Measurements from ENCODE around the gene SLC16A10. TPM values are rescaled to one million over a fixed set of nuclear protein-coding genes. Genes with fewer than 3 reads are reported as not detected.
"Not testable (repeated sequence)": the region's sequence is repeated elsewhere in the genome, so short reads cannot be mapped to it uniquely, and the experiment has no call there.

Gene SLC16A10
- total RNA-seq, 1 donor from 2014 or later, result 2.4 TPM

DNA sequence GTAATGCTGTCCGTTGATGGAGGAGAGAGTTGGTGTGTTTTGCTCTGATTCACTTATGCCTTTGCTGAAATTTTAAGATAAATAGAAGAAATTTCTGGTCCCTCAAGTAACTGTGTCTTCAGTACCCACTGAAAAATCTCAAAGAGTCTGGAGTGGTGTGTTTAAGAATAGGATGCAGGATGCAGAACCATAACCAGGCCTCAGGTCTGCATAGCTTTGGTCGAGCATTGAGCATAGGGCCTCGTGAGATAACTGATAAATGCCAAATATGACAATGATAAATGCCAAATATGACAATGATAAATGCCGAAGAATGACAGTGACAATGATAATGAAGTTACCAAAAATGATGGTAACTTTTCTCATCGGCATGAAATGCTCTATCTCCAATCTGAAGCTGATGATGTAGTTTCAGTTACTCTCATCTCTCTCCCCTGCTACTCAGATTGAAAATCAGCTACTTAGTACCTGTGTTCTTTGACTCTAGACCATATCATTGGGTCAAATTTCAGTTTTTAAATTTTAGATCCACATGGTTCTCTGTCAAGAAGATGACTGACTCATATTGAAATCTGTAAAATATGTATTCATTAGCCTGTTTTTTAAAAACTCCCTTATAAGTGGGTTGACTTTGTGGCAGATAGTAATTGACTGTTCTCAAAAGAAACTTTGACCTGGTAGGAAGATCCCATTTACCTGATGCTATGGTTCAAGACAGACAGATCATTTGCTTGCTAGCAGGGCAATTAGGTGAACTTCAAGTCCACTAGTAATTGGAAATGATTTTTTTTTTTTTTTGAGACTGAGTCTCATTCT lies 96.6 kb downstream of the SLC16A10 start:
- Mint-ChIP-seq H3K27ac (ENCODE audit: unreplicated experiment) (no peak overlapping the region), H3K9me3 (ENCODE audit: unreplicated experiment) (no peaks in the 10 kb centered on the region), H3K4me3 (ENCODE audit: unreplicated experiment) (no peak overlapping the region), H3K36me3 (ENCODE audit: low read depth, unreplicated experiment) (no peaks in the 10 kb centered on the region), H3K4me1 (ENCODE audit: unreplicated experiment) (no peaks in the 10 kb centered on the region), H3K27me3 (ENCODE audit: unreplicated experiment) (peaks cover 1% of the 10 kb centered on the region)
- DNase-seq (ENCODE audit: low spot score), result no peak
- TF ChIP-seq, protein P1, sequence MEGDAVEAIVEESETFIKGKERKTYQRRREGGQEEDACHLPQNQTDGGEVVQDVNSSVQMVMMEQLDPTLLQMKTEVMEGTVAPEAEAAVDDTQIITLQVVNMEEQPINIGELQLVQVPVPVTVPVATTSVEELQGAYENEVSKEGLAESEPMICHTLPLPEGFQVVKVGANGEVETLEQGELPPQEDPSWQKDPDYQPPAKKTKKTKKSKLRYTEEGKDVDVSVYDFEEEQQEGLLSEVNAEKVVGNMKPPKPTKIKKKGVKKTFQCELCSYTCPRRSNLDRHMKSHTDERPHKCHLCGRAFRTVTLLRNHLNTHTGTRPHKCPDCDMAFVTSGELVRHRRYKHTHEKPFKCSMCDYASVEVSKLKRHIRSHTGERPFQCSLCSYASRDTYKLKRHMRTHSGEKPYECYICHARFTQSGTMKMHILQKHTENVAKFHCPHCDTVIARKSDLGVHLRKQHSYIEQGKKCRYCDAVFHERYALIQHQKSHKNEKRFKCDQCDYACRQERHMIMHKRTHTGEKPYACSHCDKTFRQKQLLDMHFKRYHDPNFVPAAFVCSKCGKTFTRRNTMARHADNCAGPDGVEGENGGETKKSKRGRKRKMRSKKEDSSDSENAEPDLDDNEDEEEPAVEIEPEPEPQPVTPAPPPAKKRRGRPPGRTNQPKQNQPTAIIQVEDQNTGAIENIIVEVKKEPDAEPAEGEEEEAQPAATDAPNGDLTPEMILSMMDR (IDR thresholded peaks at IDR 0.05; ENCODE audit: unreplicated experiment), result no peak

DNA sequence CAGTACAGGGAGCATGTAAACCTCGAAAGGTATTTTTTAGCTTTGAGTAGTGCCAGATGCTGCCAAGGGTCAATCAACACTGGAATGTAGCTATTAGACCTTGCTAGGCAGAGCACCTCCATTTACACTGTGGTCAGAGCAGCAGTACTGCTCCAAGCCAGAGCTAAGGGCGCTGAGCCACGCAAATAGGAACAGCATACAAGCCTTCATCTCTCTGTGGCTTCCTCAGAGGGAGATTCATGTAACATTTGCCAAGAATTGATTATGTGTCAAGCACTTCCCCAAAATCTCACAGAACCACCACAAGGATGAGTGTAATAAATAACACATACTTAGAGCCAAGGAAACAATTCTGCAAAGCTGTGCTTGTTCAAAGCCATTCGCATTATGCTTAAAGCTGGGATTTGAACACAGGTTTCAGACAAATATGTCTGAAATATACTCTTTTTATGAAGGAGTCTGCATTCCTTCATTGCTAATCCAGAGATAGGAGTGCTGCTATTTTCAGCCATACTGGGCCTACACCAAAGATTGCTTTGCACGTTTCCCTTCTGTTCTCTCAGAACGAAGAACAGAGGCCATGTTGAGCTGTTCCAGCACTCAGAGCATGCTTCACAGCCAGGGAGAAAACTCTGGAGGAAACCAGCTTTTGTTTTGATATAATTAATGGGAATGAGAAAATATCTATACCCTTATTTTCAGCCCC lies 97.7 kb downstream of the SLC16A10 start:
- no peak for DNase-seq (ENCODE audit: low spot score)
- Mint-ChIP-seq H3K27me3 (ENCODE audit: unreplicated experiment) (peaks cover 1% of the 10 kb centered on the region), H3K9me3 (ENCODE audit: unreplicated experiment) (no peaks in the 10 kb centered on the region), H3K4me3 (ENCODE audit: unreplicated experiment) (no peak overlapping the region), H3K36me3 (ENCODE audit: low read depth, unreplicated experiment) (no peaks in the 10 kb centered on the region), H3K27ac (ENCODE audit: unreplicated experiment) (no peak overlapping the region), H3K4me1 (ENCODE audit: unreplicated experiment) (no peaks in the 10 kb centered on the region)
- TF ChIP-seq, protein P1 (IDR thresholded peaks at IDR 0.05; ENCODE audit: unreplicated experiment), result no peak

- DNase-seq (ENCODE audit: low spot score), result no peak
- Mint-ChIP-seq H3K4me1 (ENCODE audit: unreplicated experiment) (no peaks in the 10 kb centered on the region), H3K4me3 (ENCODE audit: unreplicated experiment) (no peak overlapping the region), H3K27ac (ENCODE audit: unreplicated experiment) (no peak overlapping the region), H3K9me3 (ENCODE audit: unreplicated experiment) (no peaks in the 10 kb centered on the region), H3K27me3 (ENCODE audit: unreplicated experiment) (peaks cover 1% of the 10 kb centered on the region), H3K36me3 (ENCODE audit: low read depth, unreplicated experiment) (no peaks in the 10 kb centered on the region)
- TF ChIP-seq, protein P1 (IDR thresholded peaks at IDR 0.05; ENCODE audit: unreplicated experiment), result no peak
Observed at GRCh38 chr6:111185954-111186353, 98.7 kb downstream of the SLC16A10 start.

- TF ChIP-seq, protein P1 (IDR thresholded peaks at IDR 0.05; ENCODE audit: unreplicated experiment), result no peak
- Mint-ChIP-seq H3K4me3 (ENCODE audit: unreplicated experiment) (no peak overlapping the region), H3K27me3 (ENCODE audit: unreplicated experiment) (peaks cover 1% of the 10 kb centered on the region), H3K9me3 (ENCODE audit: unreplicated experiment) (no peaks in the 10 kb centered on the region), H3K27ac (ENCODE audit: unreplicated experiment) (no peak overlapping the region), H3K36me3 (ENCODE audit: low read depth, unreplicated experiment) (no peaks in the 10 kb centered on the region), H3K4me1 (ENCODE audit: unreplicated experiment) (no peaks in the 10 kb centered on the region)
- no peak for DNase-seq (ENCODE audit: low spot score)
Observed at GRCh38 chr6:111187874-111188273, 100.6 kb downstream of the SLC16A10 start.

- H3K4me3 Mint-ChIP-seq (ENCODE audit: unreplicated experiment); H3K9me3 Mint-ChIP-seq (ENCODE audit: unreplicated experiment); H3K4me1 Mint-ChIP-seq (ENCODE audit: unreplicated experiment); H3K27me3 Mint-ChIP-seq (ENCODE audit: unreplicated experiment); DNase-seq (ENCODE audit: low spot score); H3K27ac Mint-ChIP-seq (ENCODE audit: unreplicated experiment); H3K36me3 Mint-ChIP-seq (ENCODE audit: low read depth, unreplicated experiment): not testable (repeated sequence)
Observed at GRCh38 chr6:111189666-111190210, 102.4 kb downstream of the SLC16A10 start.
